Testis (tissue), 2 donors: ENCODE measurements around the gene VPS13C.

Source experiments
- POLR2A ChIP-seq: fragments of 450-650 bp; IDR thresholded peaks from one replicate; pipeline ENCODE4 v1.6.1; 2017; ENCODE audit warnings: antibody characterized with exemption, mild to moderate bottlenecking, moderate library complexity
- TF ChIP-seq, protein P1 (sequence below), 3 experiments: fragments of 450-650 bp in 2 of 3; fragments of 200-600 bp in 1 of 3; sonication (generic) in 1 of 3; IDR thresholded peaks; one replicate each; pipeline ENCODE4 v1.5.1; 2016 to 2019; ENCODE audit warnings: antibody characterized with exemption in 3 of 3, mild to moderate bottlenecking in 2 of 3, moderate library complexity in 1 of 3

DNA sequence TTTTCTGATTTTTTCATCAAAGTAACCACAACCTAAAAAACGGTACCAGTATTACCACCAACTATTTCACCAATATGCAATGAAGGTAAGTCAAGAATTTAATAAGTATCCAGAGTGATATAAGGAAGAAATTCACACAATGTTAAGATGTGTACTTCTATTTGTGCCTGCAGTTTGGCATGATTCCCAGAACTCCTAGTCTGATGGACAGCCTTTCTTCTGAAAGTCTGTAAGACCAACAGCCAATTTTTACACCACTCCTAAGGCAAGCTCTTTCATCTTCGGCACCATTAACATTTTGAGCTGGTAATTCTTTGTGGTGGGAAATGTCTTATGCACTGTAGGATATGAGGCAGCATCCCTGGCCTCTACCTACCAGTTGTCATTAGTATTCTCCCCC lies 108.3 kb downstream of the VPS13C start:
- TF ChIP-seq, protein P1, sequence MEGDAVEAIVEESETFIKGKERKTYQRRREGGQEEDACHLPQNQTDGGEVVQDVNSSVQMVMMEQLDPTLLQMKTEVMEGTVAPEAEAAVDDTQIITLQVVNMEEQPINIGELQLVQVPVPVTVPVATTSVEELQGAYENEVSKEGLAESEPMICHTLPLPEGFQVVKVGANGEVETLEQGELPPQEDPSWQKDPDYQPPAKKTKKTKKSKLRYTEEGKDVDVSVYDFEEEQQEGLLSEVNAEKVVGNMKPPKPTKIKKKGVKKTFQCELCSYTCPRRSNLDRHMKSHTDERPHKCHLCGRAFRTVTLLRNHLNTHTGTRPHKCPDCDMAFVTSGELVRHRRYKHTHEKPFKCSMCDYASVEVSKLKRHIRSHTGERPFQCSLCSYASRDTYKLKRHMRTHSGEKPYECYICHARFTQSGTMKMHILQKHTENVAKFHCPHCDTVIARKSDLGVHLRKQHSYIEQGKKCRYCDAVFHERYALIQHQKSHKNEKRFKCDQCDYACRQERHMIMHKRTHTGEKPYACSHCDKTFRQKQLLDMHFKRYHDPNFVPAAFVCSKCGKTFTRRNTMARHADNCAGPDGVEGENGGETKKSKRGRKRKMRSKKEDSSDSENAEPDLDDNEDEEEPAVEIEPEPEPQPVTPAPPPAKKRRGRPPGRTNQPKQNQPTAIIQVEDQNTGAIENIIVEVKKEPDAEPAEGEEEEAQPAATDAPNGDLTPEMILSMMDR (IDR thresholded peaks at IDR 0.05), result no peak
- TF ChIP-seq POLR2A, result no peak
